PFSK-1 (cell line): ENCODE results near the gene PCBP1.

Experiments used
- POLR2AphosphoS5 ChIP-seq: IDR thresholded peaks from 2 replicates; pipeline ENCODE4 v1.6.1; 2012; ENCODE audit warnings: low read depth, mild to moderate bottlenecking, control low read depth, low read length, moderate library complexity
- REST ChIP-seq, 2 experiments: IDR thresholded peaks; 2 replicates each; pipeline versions ENCODE4 v1.6.1 to v1.8.0; 2011 to 2012; ENCODE audit warnings: low read depth in 2 of 2, low read length in 2 of 2, control low read depth in 1 of 2, inconsistent platforms in 1 of 2, mild to moderate bottlenecking in 1 of 2, moderate library complexity in 1 of 2; ENCODE audit not compliant: insufficient read depth in 1 of 2
- SIN3A ChIP-seq: IDR thresholded peaks from 2 replicates; pipeline ENCODE4 v1.6.1; 2012; ENCODE audit warnings: mild to moderate bottlenecking, low read length, moderate library complexity, borderline replicate concordance; ENCODE audit not compliant: insufficient read depth
- TAF1 ChIP-seq: IDR thresholded peaks from 2 replicates; pipeline ENCODE4 v1.6.1; 2012; ENCODE audit warnings: low read length, control low read depth, borderline replicate concordance; ENCODE audit not compliant: insufficient read depth

- TF ChIP-seq POLR2AphosphoS5, result no peak
- no peak for TF ChIP-seq REST (IDR thresholded peaks at IDR 0.05; ENCODE audit: insufficient read depth in 1 of 2, low read depth in 2 of 2, low read length in 2 of 2)
- TF ChIP-seq TAF1, result no peak
- TF ChIP-seq SIN3A, result no peak
Measured at GRCh38 chr2:70122470-70122869, 35.2 kb downstream of the PCBP1 start.
